Trophoblast cell (in vitro differentiated cells and primary cell): ENCODE measurements around the gene LPCAT1.

Experiments
- DNase-seq, 2 donors: peaks; one replicate each; pipeline ENCODE4 v3.0.0-alpha.2; 2016
- H2AFZ ChIP-seq: 2 replicates; pipeline ENCODE4 v1.6.1; 2013; ENCODE audit warnings: low read length, moderate library complexity, mild to moderate bottlenecking; ENCODE audit not compliant: insufficient read depth, poor library complexity
- H2AK5ac ChIP-seq: 2 replicates; pipeline ENCODE4 v1.6.1; 2013; ENCODE audit warnings: mild to moderate bottlenecking, low read length
- H2BK120ac ChIP-seq: 2 replicates; pipeline ENCODE4 v1.6.1; 2013; ENCODE audit warnings: low read length, mild to moderate bottlenecking, moderate library complexity; ENCODE audit not compliant: insufficient read depth, poor library complexity
- H2BK12ac ChIP-seq: 2 replicates; pipeline ENCODE4 v1.6.1; 2013; ENCODE audit warnings: mild to moderate bottlenecking, low read length, moderate library complexity
- H2BK5ac ChIP-seq: 2 replicates; pipeline ENCODE4 v1.6.1; 2013; ENCODE audit warnings: low read length, low read depth, moderate library complexity, mild to moderate bottlenecking; ENCODE audit not compliant: poor library complexity
- H3K14ac ChIP-seq: 2 replicates; pipeline ENCODE4 v1.6.1; 2013; ENCODE audit warnings: mild to moderate bottlenecking, low read length
- H3K18ac ChIP-seq: 2 replicates; pipeline ENCODE4 v1.6.1; 2013; ENCODE audit warnings: mild to moderate bottlenecking, low read length
- H3K23ac ChIP-seq: 2 replicates; pipeline ENCODE4 v1.6.1; 2013; ENCODE audit warnings: low read length
- H3K27ac ChIP-seq: 2 replicates; pipeline ENCODE4 v1.5.1; 2013; ENCODE audit warnings: low read depth, mild to moderate bottlenecking, inconsistent platforms, low read length, moderate library complexity
- H3K27me3 ChIP-seq: 2 replicates; pipeline ENCODE4 v1.6.1; 2013; ENCODE audit warnings: inconsistent platforms, mild to moderate bottlenecking, low read length, moderate library complexity; ENCODE audit not compliant: insufficient read depth
- H3K36me3 ChIP-seq, 2 experiments: 1 replicate in 1 of 2; 2 replicates in 1 of 2; pipeline ENCODE4 v1.6.1; 2013; ENCODE audit warnings: low read length in 2 of 2, mild to moderate bottlenecking in 2 of 2, moderate library complexity in 1 of 2; ENCODE audit not compliant: insufficient read depth in 2 of 2, control insufficient read depth in 1 of 2
- H3K4ac ChIP-seq: 2 replicates; pipeline ENCODE4 v1.6.1; 2013; ENCODE audit warnings: low read depth, mild to moderate bottlenecking, low read length, moderate library complexity
- H3K4me1 ChIP-seq, 2 experiments: 1 replicate in 1 of 2; 2 replicates in 1 of 2; pipeline ENCODE4 v1.6.1; 2013; ENCODE audit warnings: low read length in 2 of 2, mild to moderate bottlenecking in 2 of 2, moderate library complexity in 1 of 2; ENCODE audit not compliant: insufficient read depth in 2 of 2, control insufficient read depth in 1 of 2
- H3K4me2 ChIP-seq: 2 replicates; pipeline ENCODE4 v1.6.1; 2013; ENCODE audit warnings: inconsistent platforms, mild to moderate bottlenecking, low read length, moderate library complexity
- H3K4me3 ChIP-seq: 2 replicates; pipeline ENCODE4 v1.5.1; 2013; ENCODE audit warnings: mild to moderate bottlenecking, low read depth, low read length, inconsistent platforms
- H3K79me1 ChIP-seq: one replicate; pipeline ENCODE4 v1.6.1; 2013; ENCODE audit warnings: low read length
- H3K79me2 ChIP-seq: 2 replicates; pipeline ENCODE4 v1.6.1; 2013; ENCODE audit warnings: low read length, mild to moderate bottlenecking; ENCODE audit not compliant: control insufficient read depth, insufficient read depth, poor library complexity
- H3K9ac ChIP-seq: 2 replicates; pipeline ENCODE4 v1.6.1; 2013; ENCODE audit warnings: mild to moderate bottlenecking, low read length
- H3K9me3 ChIP-seq: 2 replicates; pipeline ENCODE4 v1.6.1; 2013; ENCODE audit warnings: low read depth, mild to moderate bottlenecking, control low read depth, inconsistent platforms, low read length; ENCODE audit not compliant: insufficient read depth
- H4K12ac ChIP-seq: 2 replicates; pipeline ENCODE4 v1.6.1; 2013; ENCODE audit warnings: low read depth, mild to moderate bottlenecking, low read length, moderate library complexity
- H4K8ac ChIP-seq: 2 replicates; pipeline ENCODE4 v1.6.1; 2013; ENCODE audit warnings: low read depth, mild to moderate bottlenecking, low read length, moderate library complexity
- H4K91ac ChIP-seq: one replicate; pipeline ENCODE4 v1.6.1; 2013; ENCODE audit warnings: low read depth, mild to moderate bottlenecking, low read length, moderate library complexity
- WGBS: extraction: QIAGEN DNeasy Blood & Tissue Kit; methylation state at CpG from one replicate; pipeline ENCODE4 v1.1.7; 2013; ENCODE audit warnings: missing lambda C conversion rate; ENCODE audit not compliant: insufficient read length, insufficient coverage; ENCODE audit errors: extremely low coverage; 5-methylcytosine and 5-hydroxymethylcytosine counted together

The LPCAT1 gene

GRCh38 chr5:1548702-1549474 is 25.1 kb upstream of the LPCAT1 start:
- H3K27me3 ChIP-seq = no peaks in the 10 kb centered on the region
- no CpG with 5 or more reads among the region's 33 CpGs for WGBS

DNA sequence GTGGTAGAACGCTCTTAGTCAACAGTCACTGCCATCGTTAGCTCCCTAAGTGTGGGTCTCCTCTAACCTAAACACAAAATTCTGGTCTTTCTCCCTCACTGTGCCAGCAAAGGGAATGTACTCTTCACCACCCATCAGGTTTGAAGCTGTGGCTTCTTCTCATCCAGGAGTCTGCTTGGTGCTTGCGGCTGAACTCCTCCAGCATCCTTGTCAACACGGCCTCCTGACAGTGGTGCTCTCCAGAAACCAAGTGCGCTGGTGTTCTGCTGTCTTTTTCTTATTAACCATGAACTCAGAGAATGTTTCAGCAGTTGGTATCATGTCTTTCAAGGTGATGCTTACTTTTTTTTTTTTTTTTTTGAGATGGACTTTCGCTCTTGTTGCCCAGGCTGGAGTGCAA is 23.9 kb upstream of the LPCAT1 start:
- no peak for DNase-seq
- H3K9ac ChIP-seq = no peak overlapping the region
- H4K8ac ChIP-seq = no peak overlapping the region
- H3K4me1 ChIP-seq = peaks cover 5 to 9% of the 10 kb centered on the region in 2 experiments
- WGBS = no CpG with 5 or more reads among the region's 6 CpGs
- no peak overlapping the region for H2BK12ac ChIP-seq
- H3K4me2 ChIP-seq = no peak overlapping the region
- no peaks in the 10 kb centered on the region for H3K79me2 ChIP-seq
- no peak overlapping the region for H2BK5ac ChIP-seq
- H3K4me3 ChIP-seq = no peak overlapping the region
- H2AK5ac ChIP-seq = no peak overlapping the region
- H3K79me1 ChIP-seq = no peaks in the 10 kb centered on the region
- no peak overlapping the region for H2AFZ ChIP-seq
- no peak overlapping the region for H3K27ac ChIP-seq
- no peak overlapping the region for H2BK120ac ChIP-seq
- H4K91ac ChIP-seq = no peak overlapping the region
- peaks cover 5% of the 10 kb centered on the region for H3K9me3 ChIP-seq
- no peak overlapping the region for H3K18ac ChIP-seq
- no peaks in the 10 kb centered on the region for H3K27me3 ChIP-seq
- H3K36me3 ChIP-seq = no peaks in the 10 kb centered on the region
- no peak overlapping the region for H3K4ac ChIP-seq
- H4K12ac ChIP-seq = no peak overlapping the region
- H3K14ac ChIP-seq = no peak overlapping the region
- H3K23ac ChIP-seq = no peak overlapping the region

More at GRCh38 chr5:1548702-1549474, 25.1 kb upstream of the LPCAT1 start:
- Histone ChIP-seq H3K4me1 (peaks cover 5 to 9% of the 10 kb centered on the region in 2 experiments), H3K23ac (no peak overlapping the region), H4K12ac (no peak overlapping the region), H3K4me3 (no peak overlapping the region), H3K14ac (no peak overlapping the region), H3K18ac (no peak overlapping the region), H3K27ac (no peak overlapping the region), H3K79me1 (no peaks in the 10 kb centered on the region), H2BK120ac (no peak overlapping the region), H2AK5ac (no peak overlapping the region), H2AFZ (no peak overlapping the region), H3K4ac (no peak overlapping the region), H3K36me3 (no peaks in the 10 kb centered on the region), H3K9ac (no peak overlapping the region), H4K91ac (no peak overlapping the region), H3K4me2 (no peak overlapping the region), H3K9me3 (peaks cover 5% of the 10 kb centered on the region), H2BK5ac (no peak overlapping the region), H3K79me2 (no peaks in the 10 kb centered on the region), H2BK12ac (no peak overlapping the region), H4K8ac (no peak overlapping the region)
- DNase-seq = peak; percentile 88 to 97

- no peak for DNase-seq
- H3K36me3 ChIP-seq = no peaks in the 10 kb centered on the region
Measured at GRCh38 chr5:1547236-1547635, 23.5 kb upstream of the LPCAT1 start.

DNA sequence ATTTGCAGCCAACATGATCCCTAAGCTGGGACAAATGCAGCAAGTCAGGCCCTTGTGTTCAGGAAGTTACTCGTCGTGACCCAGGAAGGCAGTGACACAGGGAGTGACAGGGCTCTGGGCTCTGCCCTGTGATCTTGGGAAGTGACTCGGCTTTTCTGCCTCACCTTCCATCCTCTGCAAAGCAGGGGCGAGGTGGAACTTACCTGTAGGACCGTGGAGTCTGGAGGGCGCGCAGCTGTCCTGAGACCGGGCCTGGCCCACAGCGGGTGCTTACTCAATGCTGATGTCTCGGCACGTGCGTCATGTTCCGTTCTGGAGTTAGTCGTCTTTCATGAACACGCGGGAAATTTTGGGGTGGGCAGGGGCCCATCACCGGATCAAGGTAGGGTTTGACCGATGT is 22.8 kb upstream of the LPCAT1 start:
- Histone ChIP-seq H3K4ac (no peak overlapping the region), H4K91ac (no peak overlapping the region), H2AK5ac (no peak overlapping the region), H3K14ac (no peak overlapping the region), H3K18ac (no peak overlapping the region), H3K79me2 (no peaks in the 10 kb centered on the region), H3K9ac (no peak overlapping the region), H3K79me1 (no peaks in the 10 kb centered on the region), H3K36me3 (no peaks in the 10 kb centered on the region), H2BK5ac (no peak overlapping the region), H2BK120ac (no peak overlapping the region), H3K4me2 (no peak overlapping the region), H2BK12ac (no peak overlapping the region), H4K8ac (no peak overlapping the region), H3K4me1 (peaks cover 5 to 9% of the 10 kb centered on the region in 2 experiments), H3K4me3 (no peak overlapping the region), H3K27ac (no peak overlapping the region), H2AFZ (no peak overlapping the region), H3K27me3 (no peaks in the 10 kb centered on the region), H4K12ac (no peak overlapping the region), H3K23ac (no peak overlapping the region), H3K9me3 (peaks cover 5% of the 10 kb centered on the region)
- no CpG with 5 or more reads among the region's 18 CpGs for WGBS
- peak in 1 of 2 donors; percentile 19 for DNase-seq

More at GRCh38 chr5:1547236-1547635, 23.5 kb upstream of the LPCAT1 start:
- no peak overlapping the region for H2AFZ ChIP-seq
- no peak overlapping the region for H2BK12ac ChIP-seq
- H3K79me2 ChIP-seq = no peaks in the 10 kb centered on the region
- WGBS = no CpG with 5 or more reads among the region's 11 CpGs
- no peak overlapping the region for H3K4ac ChIP-seq
- H2AK5ac ChIP-seq = no peak overlapping the region
- no peaks in the 10 kb centered on the region for H3K27me3 ChIP-seq
- H3K14ac ChIP-seq = no peak overlapping the region
- H3K4me1 ChIP-seq = peaks cover 5 to 9% of the 10 kb centered on the region in 2 experiments
- no peaks in the 10 kb centered on the region for H3K79me1 ChIP-seq
- H3K23ac ChIP-seq = no peak overlapping the region
- H3K9ac ChIP-seq = no peak overlapping the region
- H2BK120ac ChIP-seq = no peak overlapping the region
- no peak overlapping the region for H3K18ac ChIP-seq
- H4K91ac ChIP-seq = no peak overlapping the region
- H3K27ac ChIP-seq = no peak overlapping the region
- H3K9me3 ChIP-seq = peaks cover 5% of the 10 kb centered on the region
- H4K8ac ChIP-seq = no peak overlapping the region
- H3K4me3 ChIP-seq = no peak overlapping the region
- H2BK5ac ChIP-seq = no peak overlapping the region
- no peak overlapping the region for H4K12ac ChIP-seq
- no peak overlapping the region for H3K4me2 ChIP-seq
